IPS DF 6.9 (cell line): Measurements from ENCODE around the gene MAML3.

ENCODE experiments used
- DNase-seq: peaks from one replicate; pipeline ENCODE4 v3.0.0-alpha.2; 2013; ENCODE audit warnings: low read depth, low spot score
- H3K27ac ChIP-seq: one replicate; pipeline ENCODE4 v1.5.1; 2013; ENCODE audit warnings: low read length, control low read depth
- H3K27me3 ChIP-seq: 2 replicates; pipeline ENCODE4 v1.6.1; 2013; ENCODE audit warnings: mild to moderate bottlenecking, low read length; ENCODE audit not compliant: control insufficient read depth, insufficient read depth
- H3K36me3 ChIP-seq: 2 replicates; pipeline ENCODE4 v1.6.1; 2013; ENCODE audit warnings: low read length; ENCODE audit not compliant: control insufficient read depth, insufficient read depth
- H3K4me1 ChIP-seq: 2 replicates; pipeline ENCODE4 v1.6.1; 2013; ENCODE audit warnings: low read length; ENCODE audit not compliant: control insufficient read depth, insufficient read depth
- H3K4me3 ChIP-seq: 2 replicates; pipeline ENCODE4 v1.5.1; 2013; ENCODE audit warnings: mild to moderate bottlenecking, low read length
- H3K9me3 ChIP-seq: 2 replicates; pipeline ENCODE4 v1.6.1; 2013; ENCODE audit warnings: low read length, inconsistent platforms; ENCODE audit not compliant: control insufficient read depth, insufficient read depth
- WGBS: extraction: QIAGEN DNeasy Blood & Tissue Kit; methylation state at CpG from one replicate; pipeline ENCODE4 v1.1.7; 2013; ENCODE audit warnings: mixed read lengths, missing lambda C conversion rate; ENCODE audit not compliant: insufficient read length, insufficient coverage; 5-methylcytosine and 5-hydroxymethylcytosine counted together

Gene MAML3

GRCh38 chr4:139781066-139781465 is 372.9 kb downstream of the MAML3 start:
- H3K27ac ChIP-seq = no peak overlapping the region
- H3K9me3 ChIP-seq = no peaks in the 10 kb centered on the region
- H3K27me3 ChIP-seq = no peaks in the 10 kb centered on the region
- H3K4me1 ChIP-seq = peaks cover 3% of the 10 kb centered on the region
- no CpG with 5 or more reads among the region's 3 CpGs for WGBS
- H3K36me3 ChIP-seq = no peaks in the 10 kb centered on the region
- no peak for DNase-seq
- H3K4me3 ChIP-seq = no peak overlapping the region

- Histone ChIP-seq H3K27ac (no peak overlapping the region), H3K4me1 (peaks cover 3% of the 10 kb centered on the region), H3K36me3 (no peaks in the 10 kb centered on the region), H3K4me3 (no peak overlapping the region), H3K9me3 (no peaks in the 10 kb centered on the region), H3K27me3 (no peaks in the 10 kb centered on the region)
- no peak for DNase-seq
- no CpG with 5 or more reads among the region's 9 CpGs for WGBS
These were observed 374.3 kb downstream of the MAML3 start for GRCh38 chr4:139779691-139780090.

DNA sequence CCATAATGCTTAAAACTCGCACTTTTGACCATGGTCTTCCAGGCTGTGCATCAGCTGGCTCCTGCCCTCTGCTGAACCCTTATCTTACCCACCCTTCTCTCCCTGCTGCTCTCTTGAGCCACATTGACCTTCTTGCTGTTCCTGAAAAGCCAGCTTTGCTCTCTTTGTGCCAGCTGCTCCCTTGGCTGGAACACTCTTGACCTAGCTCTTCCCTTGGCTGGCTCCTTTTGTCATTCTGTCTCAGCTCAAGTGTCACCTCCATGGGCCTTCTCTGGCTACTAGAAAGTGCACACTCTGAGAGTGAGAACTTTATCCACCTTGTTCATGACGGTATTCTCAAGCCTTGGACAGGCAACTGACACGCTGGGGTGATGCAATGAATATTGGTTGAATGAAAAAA is 376.2 kb downstream of the MAML3 start:
- no peak overlapping the region for H3K27ac ChIP-seq
- H3K4me3 ChIP-seq = no peak overlapping the region
- no peaks in the 10 kb centered on the region for H3K4me1 ChIP-seq
- no peaks in the 10 kb centered on the region for H3K27me3 ChIP-seq
- H3K36me3 ChIP-seq = no peaks in the 10 kb centered on the region
- no peak for DNase-seq
- no peaks in the 10 kb centered on the region for H3K9me3 ChIP-seq
- no CpG with 5 or more reads among the region's 3 CpGs for WGBS

GRCh38 chr4:139776235-139776634 is 377.7 kb downstream of the MAML3 start:
- no peaks in the 10 kb centered on the region for H3K27me3 ChIP-seq
- no peaks in the 10 kb centered on the region for H3K9me3 ChIP-seq
- DNase-seq = no peak
- no peak overlapping the region for H3K4me3 ChIP-seq
- no peaks in the 10 kb centered on the region for H3K36me3 ChIP-seq
- no peaks in the 10 kb centered on the region for H3K4me1 ChIP-seq
- 100% methylated on average over 1 of the region's 4 CpGs for WGBS
- H3K27ac ChIP-seq = no peak overlapping the region

DNA sequence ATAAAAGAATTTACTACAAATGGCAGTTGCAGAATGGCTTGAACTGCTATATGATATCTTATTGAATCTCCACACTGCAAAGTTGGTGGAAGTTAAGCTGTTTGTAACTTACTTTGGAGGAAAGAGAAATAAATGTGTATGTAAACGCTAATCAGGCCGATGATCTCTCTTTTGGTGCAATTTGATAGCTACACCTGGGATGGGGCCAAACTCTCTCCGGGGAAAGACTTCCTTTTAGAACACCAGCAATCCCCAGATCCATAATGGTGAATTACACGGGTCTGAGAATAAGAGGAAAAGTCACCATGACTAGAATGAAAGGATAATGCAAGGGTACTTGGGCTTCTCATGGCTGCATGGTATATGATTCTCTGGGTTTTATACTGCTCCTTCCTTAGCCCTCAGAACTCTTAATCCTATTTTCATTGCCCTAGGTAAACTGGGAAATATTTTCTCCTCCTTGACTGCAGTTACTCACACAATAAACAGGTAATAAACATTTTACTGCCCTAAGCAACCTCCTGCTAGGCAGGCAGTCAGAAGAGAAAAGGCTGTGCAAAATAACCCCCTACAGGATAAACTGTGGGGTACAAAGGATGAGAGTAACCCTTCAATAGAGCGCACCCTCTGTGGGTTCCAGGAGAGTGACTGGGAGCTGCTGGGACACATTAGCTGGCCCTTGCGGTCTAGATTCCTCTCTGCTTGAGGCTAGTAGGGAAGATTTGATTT is 379.1 kb downstream of the MAML3 start:
- no peak overlapping the region for H3K27ac ChIP-seq
- no peaks in the 10 kb centered on the region for H3K4me1 ChIP-seq
- no peaks in the 10 kb centered on the region for H3K9me3 ChIP-seq
- H3K4me3 ChIP-seq = no peak overlapping the region
- no peaks in the 10 kb centered on the region for H3K36me3 ChIP-seq
- no peaks in the 10 kb centered on the region for H3K27me3 ChIP-seq
- DNase-seq = no peak
- WGBS = no CpG with 5 or more reads among the region's 6 CpGs

DNA sequence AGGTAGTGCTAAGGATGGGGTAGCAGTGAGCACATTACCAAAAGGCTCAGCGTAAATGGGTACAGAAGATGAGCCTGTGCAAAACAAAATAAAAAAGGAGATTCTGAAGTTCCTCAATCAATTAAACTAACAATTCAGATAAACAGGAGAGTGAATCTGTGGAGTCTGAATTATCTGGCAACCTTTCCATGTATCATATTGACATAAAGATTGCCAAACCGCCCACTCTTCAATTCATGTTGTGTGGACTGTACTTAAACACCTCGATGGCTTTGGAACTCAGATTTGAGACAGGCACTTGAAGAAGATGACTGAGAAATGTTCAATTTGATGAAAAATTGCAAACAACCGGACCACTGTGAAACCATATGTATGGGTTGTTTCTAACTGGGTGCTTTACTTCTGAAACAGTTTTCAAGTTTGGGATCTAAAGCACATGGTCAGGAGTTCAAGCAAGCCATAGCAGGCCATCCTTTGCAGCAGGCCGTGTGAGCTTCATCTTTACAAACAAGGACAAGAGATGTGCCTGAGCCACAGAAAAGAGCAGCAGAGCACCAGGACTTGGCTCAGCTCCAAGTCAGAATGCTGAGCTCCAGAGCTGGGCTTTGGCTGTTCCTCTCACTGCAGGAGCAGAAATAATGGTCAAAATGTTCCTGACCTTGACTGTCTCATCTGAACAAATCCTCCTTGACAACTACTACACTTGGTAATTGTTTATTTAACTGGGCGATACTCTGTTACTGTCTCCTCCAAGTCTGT is 380.2 kb downstream of the MAML3 start:
- Histone ChIP-seq H3K4me3 (no peak overlapping the region), H3K27ac (no peak overlapping the region), H3K9me3 (no peaks in the 10 kb centered on the region), H3K4me1 (no peaks in the 10 kb centered on the region), H3K27me3 (no peaks in the 10 kb centered on the region), H3K36me3 (no peaks in the 10 kb centered on the region)
- no peak for DNase-seq
- no CpG with 5 or more reads among the region's 6 CpGs for WGBS

DNA sequence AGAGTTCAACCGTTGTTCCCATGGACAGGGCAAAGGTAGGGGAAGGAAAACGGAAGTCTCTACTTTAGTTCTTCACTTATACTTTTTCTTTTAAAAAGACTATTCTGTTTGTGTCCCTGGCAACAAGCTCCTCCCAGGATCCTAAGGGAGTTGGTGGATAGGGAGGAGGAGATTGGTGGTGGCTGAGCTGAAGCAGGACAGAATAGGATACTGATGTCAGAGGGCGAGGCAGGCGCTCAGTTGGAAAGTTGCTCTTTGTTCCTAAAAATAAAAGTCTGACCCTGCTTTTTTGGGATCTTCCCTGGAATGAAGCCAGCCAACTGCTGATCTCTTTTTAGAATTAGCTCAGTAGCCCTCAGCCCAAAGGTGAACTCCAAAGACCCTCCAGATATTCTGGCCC is 383.6 kb downstream of the MAML3 start:
- Histone ChIP-seq H3K27me3 (no peaks in the 10 kb centered on the region), H3K4me3 (no peak overlapping the region), H3K9me3 (no peaks in the 10 kb centered on the region), H3K27ac (no peak overlapping the region), H3K4me1 (no peaks in the 10 kb centered on the region), H3K36me3 (no peaks in the 10 kb centered on the region)
- DNase-seq = no peak
- no CpG with 5 or more reads among the region's 4 CpGs for WGBS

DNA sequence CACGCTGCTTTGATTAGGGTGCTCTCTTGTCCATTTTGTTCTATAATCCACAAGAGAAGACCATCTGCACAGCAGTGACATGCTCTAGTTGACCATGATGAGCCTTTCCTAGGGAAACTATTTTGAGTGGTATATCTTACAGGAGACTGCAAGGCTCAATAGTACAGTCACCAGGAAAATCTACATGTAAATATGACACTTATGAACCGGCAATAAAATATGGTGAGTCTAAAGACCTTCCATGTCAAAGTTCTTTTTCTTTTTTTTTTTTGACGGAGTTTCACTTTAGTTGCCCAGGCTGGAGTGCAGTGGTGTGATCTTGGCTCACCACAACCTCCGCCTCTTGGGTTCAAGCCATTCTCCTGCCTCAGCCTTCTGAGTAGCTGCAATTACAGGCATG is 384.6 kb downstream of the MAML3 start:
- Histone ChIP-seq H3K4me1 (no peaks in the 10 kb centered on the region), H3K27me3 (no peaks in the 10 kb centered on the region), H3K4me3 (no peak overlapping the region), H3K9me3 (no peaks in the 10 kb centered on the region), H3K36me3 (no peaks in the 10 kb centered on the region), H3K27ac (no peak overlapping the region)
- WGBS = no CpG with 5 or more reads among the region's 4 CpGs
- no peak for DNase-seq

- no CpG with 5 or more reads among the region's 4 CpGs for WGBS
- DNase-seq = peak; percentile 48
- Histone ChIP-seq H3K27ac (no peak overlapping the region), H3K9me3 (no peaks in the 10 kb centered on the region), H3K27me3 (no peaks in the 10 kb centered on the region), H3K4me3 (no peak overlapping the region), H3K4me1 (no peaks in the 10 kb centered on the region), H3K36me3 (no peaks in the 10 kb centered on the region)
These were observed 385.1 kb downstream of the MAML3 start for GRCh38 chr4:139768896-139769295.

- H3K27ac ChIP-seq = no peak overlapping the region
- no peaks in the 10 kb centered on the region for H3K4me1 ChIP-seq
- no peak for DNase-seq
- no peaks in the 10 kb centered on the region for H3K27me3 ChIP-seq
- no peak overlapping the region for H3K4me3 ChIP-seq
- no peaks in the 10 kb centered on the region for H3K9me3 ChIP-seq
- no CpG with 5 or more reads among the region's 1 CpG for WGBS
- H3K36me3 ChIP-seq = no peaks in the 10 kb centered on the region
These were observed 385.6 kb downstream of the MAML3 start for GRCh38 chr4:139768366-139768765.

DNA sequence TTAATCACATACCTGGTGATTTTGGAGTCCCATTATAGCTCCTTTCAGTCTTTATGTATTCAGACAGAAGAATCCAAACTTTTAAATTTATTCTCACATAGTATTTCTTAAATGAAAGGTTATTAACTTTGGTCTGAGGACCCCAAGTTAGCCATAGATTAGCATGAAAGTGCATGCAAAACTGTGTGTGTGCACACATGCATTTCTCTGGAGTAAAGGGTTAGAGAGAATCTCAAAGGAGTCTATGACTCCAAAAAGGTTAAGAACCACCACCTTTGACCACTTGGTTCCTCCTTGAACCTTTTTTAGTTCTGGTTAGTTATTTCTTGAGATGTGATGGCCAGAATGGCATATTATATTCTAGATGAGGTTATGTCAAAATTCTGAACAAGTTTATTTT is 386.4 kb downstream of the MAML3 start:
- Histone ChIP-seq H3K4me1 (no peaks in the 10 kb centered on the region), H3K27me3 (no peaks in the 10 kb centered on the region), H3K9me3 (no peaks in the 10 kb centered on the region), H3K36me3 (no peaks in the 10 kb centered on the region), H3K27ac (no peak overlapping the region), H3K4me3 (no peak overlapping the region)
- DNase-seq = no peak
